Stimulated activated CD8-positive, alpha-beta memory T cell treated with anti-CD3 and anti-CD28 coated beads, Interleukin-15, amount 100 ng/mL, for 1 hour (primary cell): Measurements from ENCODE around the gene IFT27.
A peak's percentile ranks its signal among the peaks of the same experiment; 100 is the strongest.
"Not testable (repeated sequence)": the region's sequence is repeated elsewhere in the genome, so short reads cannot be mapped to it uniquely, and the experiment has no call there.

ENCODE experiments used
- DNase-seq: peaks from one replicate; pipeline ENCODE4 v3.0.0-alpha.2; 2020; ENCODE audit warnings: low read depth

Gene IFT27

GRCh38 chr22:36764641-36765040 lies 11.3 kb downstream of the IFT27 start:
- no peak for DNase-seq

GRCh38 chr22:36764060-36764459 lies 11.9 kb downstream of the IFT27 start:
- DNase-seq = no peak

GRCh38 chr22:36763576-36763975 lies 12.3 kb downstream of the IFT27 start:
- DNase-seq = no peak

- DNase-seq = no peak
Measured at GRCh38 chr22:36762687-36763260, 13.1 kb downstream of the IFT27 start.

- no peak for DNase-seq
Measured at GRCh38 chr22:36761553-36762240, 14.2 kb downstream of the IFT27 start.

GRCh38 chr22:36760786-36761185 lies 15.1 kb downstream of the IFT27 start:
- DNase-seq = no peak

- DNase-seq = no peak
Measured at GRCh38 chr22:36759481-36760159, 16.3 kb downstream of the IFT27 start.

GRCh38 chr22:36758792-36759271 lies 17.1 kb downstream of the IFT27 start:
- no peak for DNase-seq

GRCh38 chr22:36757668-36758211 lies 18.2 kb downstream of the IFT27 start:
- DNase-seq = peak; percentile 56

GRCh38 chr22:36756746-36757655 lies 18.9 kb downstream of the IFT27 start:
- no peak for DNase-seq

- no peak for DNase-seq
Measured at GRCh38 chr22:36756031-36756430, 19.9 kb downstream of the IFT27 start.

GRCh38 chr22:36755316-36755715 lies 20.6 kb downstream of the IFT27 start:
- DNase-seq = no peak

- not testable (repeated sequence) for DNase-seq
Measured at GRCh38 chr22:36754881-36755280, 21.0 kb downstream of the IFT27 start.

GRCh38 chr22:36753916-36754315 lies 22.0 kb downstream of the IFT27 start:
- DNase-seq = no peak

- no peak for DNase-seq
Measured at GRCh38 chr22:36753120-36753802, 22.7 kb downstream of the IFT27 start.

- DNase-seq = no peak
Measured at GRCh38 chr22:36746375-36746970, 29.4 kb downstream of the IFT27 start.

GRCh38 chr22:36745301-36745995 lies 30.5 kb downstream of the IFT27 start:
- no peak for DNase-seq

GRCh38 chr22:36744791-36745190 lies 31.1 kb downstream of the IFT27 start:
- DNase-seq = no peak

GRCh38 chr22:36744413-36744765 lies 31.5 kb downstream of the IFT27 start:
- no peak for DNase-seq
